EL (cell line): Measurements from ENCODE around the gene PHKB.
"Not testable (repeated sequence)": the region's sequence is repeated elsewhere in the genome, so short reads cannot be mapped to it uniquely, and the experiment has no call there.

Experiments used
- DNase-seq: peaks from one replicate; pipeline ENCODE4 v3.0.0-alpha.2; 2016

The PHKB gene

DNA sequence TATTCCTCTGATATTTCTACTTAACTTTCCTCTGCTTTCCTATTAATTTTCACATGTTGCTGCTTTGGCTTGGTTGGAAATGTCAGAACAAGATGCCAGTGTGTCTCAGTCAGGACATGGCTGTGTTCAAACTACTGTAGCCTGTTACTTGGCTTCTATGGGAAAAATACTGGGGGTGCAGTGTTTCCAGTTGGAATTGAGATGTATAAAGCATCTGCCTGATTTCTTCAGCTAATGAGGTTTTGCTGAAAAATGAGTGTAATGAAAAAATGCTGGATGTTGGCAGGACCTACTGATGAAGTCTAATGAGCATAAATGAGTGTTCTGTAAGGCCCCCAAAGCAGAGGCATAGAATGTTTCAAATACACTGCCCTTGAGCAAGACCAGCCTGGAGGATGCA lies 166.6 kb downstream of the PHKB start:
- DNase-seq: no peak

DNA sequence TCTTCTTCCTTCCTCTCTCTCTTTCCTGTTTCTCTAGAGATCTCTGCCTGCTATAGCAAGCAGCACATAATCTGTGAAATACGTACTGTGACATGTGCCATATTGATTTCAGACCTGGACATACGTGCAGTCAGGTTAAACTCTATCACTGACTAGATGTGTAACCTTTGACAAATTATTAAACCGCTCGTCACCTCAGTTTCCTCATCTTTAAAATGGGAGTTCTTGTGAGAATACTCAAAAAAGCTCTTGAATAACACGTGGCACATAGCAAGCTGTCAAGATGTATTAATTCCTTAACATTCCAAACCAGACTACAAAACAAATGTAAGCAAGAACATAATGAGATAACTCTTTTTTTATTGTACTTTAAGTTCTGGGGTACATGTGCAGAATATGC lies 170.0 kb downstream of the PHKB start:
- no peak for DNase-seq

DNA sequence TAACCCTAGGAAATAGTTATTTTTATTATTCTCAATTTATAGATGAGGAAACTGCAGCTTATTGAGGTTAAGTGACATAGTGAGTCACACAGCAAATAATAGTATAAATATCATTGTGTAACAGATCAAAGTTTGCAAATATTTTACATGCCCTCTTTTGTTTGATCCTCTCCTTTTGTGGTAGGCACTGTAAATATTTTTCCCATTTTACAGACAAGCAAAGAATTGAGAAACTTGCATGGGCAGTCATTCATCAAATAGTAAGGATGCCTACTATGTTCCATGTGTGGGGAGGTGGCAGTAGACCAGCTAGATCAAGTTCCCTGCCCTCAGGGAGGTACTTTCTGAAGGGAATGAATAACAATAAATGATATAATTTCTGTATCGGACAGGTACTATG lies 173.0 kb downstream of the PHKB start:
- DNase-seq: no peak

DNA sequence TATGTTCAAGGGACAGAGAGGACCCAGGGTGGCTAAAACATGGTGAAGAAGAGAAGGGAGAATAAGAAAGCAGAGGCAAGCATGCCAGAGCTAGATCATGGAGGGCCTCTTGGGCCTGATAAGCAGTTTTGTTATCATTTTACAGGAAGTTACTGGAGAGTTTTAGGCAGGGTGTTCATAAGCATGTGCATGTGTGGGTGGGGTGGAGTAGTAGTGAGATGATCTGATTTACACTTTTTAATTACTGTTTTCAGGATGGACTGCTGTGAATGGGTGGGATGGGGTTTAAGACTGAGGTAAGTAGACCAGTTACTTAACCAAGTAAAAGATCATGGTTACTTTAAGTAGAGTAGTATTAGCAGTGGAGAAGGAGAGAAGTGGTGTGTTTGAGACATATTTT lies 173.6 kb downstream of the PHKB start:
- DNase-seq: no peak

DNA sequence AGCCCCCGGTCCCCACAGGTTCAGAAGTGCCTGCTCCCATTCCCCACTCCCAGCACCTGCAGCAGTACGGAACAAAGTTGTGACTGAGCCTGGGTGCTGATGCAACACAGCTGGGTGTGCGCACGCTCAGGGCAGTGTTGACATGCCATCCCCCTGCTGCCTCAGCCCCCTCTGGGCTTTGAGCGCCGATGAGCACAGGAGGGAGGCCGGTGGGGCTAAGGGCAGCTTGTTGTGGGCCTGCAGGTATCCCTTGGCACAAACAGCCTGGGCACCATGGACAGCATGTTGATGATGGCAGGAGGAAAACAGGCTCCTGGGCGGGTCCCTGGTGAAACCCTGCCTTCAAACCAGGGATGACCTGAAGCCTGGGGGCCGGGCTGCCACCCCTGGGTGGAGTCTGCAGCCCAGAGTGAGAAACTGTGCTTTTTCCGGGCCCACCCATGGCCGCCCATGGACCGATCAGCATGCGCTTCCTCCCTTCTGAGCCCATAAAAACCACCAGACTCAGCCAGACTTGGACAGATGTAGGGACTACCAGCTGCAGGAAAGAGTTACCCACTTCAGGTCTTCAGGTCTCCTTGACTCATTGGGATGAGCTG lies 175.5 kb downstream of the PHKB start:
- no peak for DNase-seq

DNA sequence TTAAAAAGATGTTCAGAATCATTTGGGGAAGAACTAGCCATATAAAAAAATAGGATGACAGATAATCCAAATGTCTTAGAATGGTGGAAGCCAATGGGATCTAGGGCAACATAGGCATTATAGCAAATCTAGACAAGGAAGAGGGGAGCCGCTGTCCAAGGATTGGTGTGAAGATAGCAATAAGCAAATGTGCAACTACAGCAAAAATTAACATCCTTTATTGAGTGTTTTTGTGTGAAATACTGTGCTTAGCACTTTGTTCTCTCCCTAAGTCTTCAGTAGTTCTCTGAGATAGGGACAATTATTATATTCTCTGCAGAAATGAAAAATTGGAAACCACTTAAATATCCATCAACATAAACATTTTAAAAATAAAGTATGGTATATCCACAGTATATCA lies 177.0 kb downstream of the PHKB start:
- no peak for DNase-seq

DNA sequence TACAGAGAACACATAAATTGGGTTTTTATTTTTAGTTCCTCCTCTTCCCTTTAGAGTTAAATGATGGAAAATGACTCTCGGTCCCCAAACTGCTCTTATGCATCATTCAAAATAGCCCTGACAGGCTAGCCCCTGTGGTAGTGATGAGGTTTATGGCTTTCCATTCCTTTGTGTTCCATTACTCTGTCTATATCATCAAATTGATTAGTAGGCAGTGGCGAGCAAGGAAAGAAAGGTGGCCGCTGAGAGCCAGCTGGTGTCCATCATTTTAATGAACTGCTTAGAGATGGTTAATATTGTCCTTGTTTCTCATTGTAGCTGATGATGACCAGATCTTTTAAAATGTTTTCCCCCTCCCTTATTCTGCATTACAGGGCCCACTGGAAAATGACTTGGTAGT lies 179.5 kb downstream of the PHKB start:
- DNase-seq: no peak

DNA sequence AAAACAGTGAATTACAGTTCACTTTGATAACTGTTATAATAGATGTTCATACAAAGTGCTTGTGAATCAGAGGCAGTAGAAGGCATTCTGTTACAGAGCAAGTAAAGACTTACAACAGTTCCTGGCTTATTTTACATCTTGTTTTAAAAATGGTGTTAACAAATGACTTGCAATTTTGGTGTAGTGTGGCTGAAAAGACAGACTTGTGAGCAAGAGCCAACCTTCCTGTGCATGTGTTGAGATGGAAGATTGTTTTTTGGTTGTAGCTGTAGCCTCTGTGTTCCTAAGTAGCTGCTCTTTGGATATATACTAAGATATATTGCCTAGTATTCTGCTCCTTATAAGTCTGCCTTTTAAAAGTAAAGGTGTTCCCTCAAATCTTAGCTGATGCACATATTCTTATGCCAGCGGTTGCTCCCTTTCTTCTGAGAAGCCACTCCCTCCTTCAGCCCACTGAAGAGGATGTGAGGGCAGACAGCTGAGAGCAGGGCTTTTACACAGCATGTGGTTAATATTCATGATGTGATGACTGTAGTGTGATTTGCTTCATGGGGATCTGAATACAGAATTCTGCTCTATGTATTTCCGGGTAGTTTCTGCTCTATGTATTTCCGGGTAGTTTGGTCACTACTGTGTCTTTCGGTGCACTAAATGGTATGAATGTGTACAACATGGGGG lies 182.3 kb downstream of the PHKB start:
- peak; percentile 2 for DNase-seq

DNA sequence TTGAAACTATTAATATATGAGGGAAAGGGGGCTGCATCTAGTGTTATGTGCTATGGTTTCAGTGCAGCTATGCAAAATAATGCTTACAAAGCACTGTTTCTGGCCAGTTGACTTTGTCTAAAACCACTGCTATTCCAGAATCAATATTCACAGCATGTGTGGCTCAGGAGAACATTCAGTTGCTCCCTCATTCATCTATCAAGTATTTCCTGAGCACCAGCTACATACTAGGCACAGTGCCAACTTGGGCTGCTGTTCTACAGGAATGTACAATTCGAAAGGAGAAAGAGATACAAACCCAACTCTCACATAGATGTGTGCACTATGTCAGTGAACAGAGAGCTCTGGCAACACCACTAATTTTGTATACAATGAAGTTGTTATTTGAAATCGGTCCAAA lies 183.0 kb downstream of the PHKB start:
- peak; percentile 82 for DNase-seq

DNA sequence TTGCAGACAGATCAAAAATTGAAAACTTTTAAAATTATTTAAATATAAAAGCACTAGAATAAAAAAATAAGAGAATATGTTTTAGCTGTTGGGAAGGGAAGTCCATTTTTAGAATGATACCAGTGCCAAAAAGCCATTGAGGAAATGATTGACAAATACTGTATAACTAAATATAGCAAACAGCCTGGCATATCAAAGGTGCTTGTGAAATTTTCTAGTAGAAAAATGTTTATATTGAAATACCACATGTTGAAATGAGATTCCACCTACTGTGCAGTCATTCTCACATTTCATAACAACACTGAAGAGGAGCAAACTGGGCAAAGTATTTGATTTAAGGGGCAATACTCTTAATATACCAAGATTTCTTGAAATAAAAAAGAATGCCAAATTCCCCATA lies 183.5 kb downstream of the PHKB start:
- no peak for DNase-seq

DNA sequence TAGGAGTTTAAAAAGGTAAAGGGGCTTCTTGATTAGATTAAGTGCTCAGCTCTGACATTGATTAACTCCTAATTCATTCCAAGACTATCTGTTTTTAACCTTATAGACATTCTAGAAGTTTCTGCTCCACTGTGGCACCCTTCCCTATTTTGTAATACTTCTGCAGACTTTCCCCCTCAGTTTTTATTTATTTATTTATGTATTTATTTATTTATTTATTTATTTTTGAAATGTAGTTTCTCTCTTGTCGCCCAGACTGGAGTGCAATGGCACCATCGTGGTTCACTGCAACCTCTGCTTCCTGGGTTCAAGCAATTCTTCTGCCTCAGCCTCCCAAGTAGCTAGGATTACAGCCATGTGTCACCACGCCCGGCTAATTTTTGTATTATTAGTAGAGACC lies 185.8 kb downstream of the PHKB start:
- no peak for DNase-seq

DNA sequence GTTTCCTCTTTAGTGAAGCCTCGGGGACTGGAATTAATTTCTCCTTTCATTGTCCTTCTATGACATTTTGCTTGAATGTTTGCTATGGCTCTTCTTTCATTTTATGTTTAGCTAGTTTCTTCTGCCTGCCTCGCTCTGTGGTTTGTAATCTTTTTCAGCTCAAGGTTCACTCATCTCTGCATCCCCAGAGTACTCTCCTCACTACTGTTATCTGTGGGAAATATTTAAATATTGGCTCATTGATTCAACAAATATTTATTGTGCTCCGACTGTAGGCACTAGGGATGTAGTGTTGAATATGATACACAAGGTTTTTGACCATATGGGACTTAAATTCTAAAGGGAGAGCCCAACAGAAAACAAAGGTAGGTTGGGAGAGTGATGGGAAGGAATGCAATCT lies 195.9 kb downstream of the PHKB start:
- no peak for DNase-seq

DNA sequence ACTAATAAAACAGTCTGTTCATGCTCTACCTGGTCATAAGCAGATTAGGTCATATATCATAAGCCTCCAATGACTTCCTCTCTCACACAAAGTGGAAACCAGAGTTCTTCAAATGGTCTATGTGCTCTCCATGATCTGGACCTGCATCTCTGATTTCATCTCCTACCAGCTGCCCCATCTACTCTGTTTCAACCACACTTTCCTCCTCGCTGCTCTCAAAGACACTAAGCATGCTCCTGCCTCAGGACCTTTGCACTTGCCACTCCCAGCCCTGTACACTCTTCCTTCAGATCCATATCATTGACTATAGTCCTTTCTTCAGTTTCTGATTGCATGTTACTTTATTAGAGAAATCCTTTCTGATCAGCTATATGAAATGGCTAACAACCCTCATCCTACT lies 196.8 kb downstream of the PHKB start:
- no peak for DNase-seq

DNA sequence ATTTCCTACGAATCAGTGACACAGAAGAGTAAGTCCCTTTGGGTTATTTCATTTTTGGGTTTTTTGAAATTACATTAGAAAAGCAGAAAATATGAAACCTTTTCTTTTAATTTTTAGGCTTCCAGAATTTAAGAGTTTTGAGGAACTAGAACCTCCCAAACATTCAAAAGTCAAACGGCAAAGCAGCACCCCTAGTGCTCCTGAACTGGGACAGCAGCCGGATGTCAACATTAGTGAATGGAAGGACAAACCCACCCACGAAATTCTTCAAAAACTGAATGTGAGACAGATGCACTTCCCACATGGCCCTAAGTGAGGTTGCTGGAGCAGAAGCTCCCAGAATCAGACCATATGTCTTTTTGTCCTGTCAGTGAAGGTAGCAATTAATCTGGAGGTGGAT lies 199.4 kb downstream of the PHKB start:
- no peak for DNase-seq

DNA sequence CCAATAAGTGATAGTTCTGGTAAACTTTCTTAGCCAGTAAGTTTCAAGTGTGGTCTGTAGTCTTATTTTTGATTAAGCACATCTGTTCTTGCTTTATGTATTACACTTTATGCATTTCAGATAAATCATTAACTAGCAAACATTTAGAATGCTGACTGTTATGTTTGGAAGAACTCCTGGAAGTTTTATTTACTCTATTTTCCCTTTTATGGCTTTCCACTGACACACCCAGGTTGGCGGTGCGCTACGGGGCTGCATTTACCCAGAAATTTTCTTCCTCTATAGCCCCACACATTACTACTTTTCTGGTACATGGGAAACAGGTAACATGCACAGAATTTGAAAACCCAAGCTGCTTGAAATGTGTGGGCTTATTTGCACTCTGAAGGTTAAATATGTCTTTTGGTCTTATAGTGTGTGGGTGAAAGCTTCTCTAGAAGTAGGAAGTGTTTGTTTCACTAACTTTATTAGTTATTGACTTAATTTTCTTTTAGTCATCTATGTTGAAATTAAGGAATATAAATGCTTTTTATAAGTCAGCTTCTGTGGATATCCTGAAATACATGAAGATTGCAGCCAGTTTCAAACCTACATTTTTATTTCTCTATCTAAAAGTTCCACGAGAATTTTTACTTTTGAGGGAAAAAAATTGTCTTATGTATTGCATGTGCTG lies 203.7 kb downstream of the PHKB start:
- no peak for DNase-seq

DNA sequence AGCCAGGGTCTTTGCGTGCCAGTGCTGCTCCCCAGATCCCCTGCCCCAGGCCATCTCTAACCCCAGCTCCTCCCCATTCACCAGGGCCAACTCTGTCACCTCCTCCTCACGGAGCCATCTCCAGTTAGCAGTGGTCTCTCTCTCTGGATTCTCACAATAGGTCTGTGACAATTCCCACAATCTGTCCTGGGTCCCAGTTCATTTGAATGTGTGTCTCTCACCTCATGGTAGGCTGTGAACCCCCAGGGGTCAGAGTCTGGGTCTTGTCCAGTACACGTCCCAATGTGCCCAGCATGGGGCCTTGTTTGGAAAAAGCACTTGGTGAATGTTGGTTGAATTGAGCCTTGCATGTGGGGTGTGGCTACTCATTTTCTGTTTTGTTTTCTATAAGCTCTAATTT lies 205.3 kb downstream of the PHKB start:
- DNase-seq: no peak

DNA sequence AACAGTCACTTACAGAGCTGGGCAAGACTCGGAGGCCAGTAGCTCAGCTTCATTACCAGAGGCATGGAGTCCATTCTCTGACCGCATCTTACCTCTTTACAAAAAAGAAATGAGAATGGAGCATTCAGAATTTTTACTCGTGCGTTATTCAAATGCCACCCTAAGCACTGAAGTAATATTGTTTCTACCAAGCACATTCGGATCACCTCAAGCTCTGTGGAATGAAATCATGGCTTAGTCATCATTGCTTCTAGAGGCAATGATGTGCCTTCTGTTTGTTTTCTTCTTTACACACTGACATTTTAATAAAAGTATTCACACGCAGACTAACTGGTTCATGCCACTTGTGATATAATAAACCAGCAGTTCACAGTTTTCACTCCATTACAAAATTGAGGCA lies 206.8 kb downstream of the PHKB start:
- DNase-seq: no peak

DNA sequence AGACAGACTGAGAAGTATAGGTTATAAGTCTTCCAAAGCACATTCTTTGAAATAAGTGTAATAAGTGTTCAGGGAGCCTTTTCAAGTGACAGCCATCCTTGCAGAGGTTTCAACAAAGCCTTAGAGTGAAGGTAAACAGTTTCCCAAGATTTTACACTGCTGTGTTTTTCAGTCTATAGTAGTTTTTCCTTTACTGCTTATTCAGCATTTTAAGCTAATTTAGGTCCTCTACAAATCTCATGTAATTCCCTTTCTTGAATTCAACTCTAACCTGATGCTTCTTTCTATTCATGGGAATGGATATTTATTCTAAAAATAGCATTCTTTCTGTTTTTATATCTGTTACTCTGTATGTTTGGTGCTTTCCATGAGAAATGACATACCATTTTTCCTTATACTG lies 211.3 kb downstream of the PHKB start:
- no peak for DNase-seq

DNA sequence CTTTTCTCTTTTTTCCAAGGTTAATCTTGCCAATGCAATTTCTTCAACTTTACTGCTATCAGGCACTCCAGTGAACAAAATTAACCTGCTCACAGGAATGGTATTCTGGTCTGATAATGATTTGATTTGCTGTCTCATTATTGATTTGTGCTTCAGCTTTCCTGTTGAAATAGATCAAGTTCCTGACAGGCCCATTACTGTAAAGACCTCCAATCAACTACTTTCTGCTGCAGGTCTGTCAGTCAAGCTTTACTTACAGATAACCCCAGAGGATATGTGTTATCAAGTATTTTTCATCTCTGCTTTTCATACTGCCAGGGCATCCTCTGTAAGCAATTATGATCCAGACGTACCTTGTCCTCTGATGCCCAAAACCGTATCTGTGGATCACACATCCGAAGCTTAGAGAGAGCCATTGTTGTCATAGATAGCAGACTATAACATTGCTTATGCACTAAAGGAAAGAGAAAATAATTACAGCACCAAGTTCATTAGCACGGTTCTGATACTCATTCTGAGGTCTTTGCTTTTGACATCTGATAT lies 215.6 kb downstream of the PHKB start:
- DNase-seq: no peak

DNA sequence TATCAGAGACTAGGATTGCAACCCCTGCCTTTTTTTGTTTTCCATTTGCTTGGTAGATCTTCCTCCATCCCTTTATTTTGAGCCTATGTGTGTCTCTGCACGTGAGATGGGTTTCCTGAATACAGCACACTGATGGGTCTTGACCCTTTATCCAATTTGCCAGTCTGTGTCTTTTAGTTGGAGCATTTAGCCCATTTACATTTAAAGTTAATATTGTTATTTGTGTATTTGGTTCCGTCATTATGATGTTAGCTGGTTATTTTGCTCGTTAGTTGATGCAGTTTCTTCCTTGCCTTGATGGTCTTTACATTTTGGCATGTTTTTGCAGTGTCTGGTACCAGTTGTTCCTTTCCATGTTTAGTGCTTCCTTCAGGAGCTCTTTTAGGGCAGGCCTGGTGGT lies 220.4 kb downstream of the PHKB start:
- DNase-seq: not testable (repeated sequence)

DNA sequence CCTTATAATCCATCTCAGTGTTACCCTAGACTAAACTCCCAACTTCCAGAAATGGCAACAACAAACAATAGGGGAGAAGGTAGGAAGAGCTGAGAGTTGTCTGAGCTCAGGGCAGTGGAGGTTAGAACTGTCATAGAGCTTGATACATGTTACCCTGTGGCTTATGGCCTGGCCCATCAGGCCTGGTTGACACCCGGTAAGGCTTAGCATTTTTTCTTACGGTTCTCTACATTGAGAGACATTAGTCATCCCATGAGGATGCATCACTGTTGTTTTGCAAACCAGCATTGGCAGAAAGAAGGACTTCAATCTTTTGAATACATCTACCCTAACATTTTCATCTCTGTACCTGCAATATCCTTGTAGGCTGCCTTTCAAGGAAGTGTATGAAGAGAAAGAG lies 226.6 kb downstream of the PHKB start:
- no peak for DNase-seq

DNA sequence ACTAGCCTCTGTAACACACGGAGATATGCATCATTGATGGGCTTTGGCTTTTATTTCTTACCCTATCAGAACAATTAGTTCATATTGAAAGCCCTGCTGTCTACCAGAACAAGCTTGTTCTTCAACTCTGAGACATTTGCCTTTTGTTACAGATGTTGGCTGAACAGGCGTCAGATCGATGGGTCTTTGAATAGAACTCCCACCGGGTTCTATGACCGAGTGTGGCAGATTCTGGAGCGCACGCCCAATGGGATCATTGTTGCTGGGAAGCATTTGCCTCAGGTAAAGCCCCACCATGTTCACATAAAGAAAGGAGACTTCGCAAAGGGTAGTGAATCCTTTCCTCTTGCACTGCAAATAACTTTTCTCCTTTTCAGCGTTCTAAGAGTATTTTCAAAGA lies 232.1 kb downstream of the PHKB start:
- DNase-seq: no peak

DNA sequence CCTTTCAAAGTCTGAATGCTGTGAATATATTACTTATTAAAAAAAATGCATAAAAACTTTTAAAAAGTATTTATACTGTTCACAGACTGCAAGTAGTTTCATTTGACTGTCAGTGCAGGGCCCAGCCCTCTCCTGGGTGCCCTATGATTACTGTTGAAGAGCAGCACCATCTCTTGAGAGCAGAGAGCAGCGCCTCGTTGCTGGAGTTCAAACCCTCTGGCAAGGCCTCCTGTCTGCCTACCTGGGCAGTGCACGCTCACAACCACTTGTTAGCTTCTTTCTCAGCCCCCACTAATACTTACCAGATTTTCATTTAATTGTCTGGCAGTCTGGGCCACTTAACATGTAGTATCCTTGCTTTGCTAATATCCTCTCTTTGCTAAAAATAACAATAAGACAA lies 233.4 kb downstream of the PHKB start:
- no peak for DNase-seq

DNA sequence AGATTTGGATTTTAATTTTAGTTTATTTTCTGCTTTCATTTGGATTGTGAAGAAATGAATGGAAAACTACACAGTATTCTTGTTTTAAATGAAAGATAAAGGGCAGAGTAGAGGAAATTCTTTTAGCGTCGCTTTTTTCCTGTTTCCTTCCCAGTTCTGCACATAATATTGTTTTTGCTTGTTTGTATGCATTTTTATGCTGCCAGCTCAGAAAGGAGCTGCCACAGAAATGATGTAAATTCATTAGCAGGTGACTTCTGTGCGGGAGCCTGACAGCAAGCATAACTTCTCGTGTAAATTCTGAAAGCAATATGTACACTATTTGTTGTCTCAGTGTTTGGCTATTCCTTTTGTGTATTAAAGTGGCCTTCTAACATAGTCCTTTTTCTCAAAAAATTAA lies 234.6 kb downstream of the PHKB start:
- no peak for DNase-seq

DNA sequence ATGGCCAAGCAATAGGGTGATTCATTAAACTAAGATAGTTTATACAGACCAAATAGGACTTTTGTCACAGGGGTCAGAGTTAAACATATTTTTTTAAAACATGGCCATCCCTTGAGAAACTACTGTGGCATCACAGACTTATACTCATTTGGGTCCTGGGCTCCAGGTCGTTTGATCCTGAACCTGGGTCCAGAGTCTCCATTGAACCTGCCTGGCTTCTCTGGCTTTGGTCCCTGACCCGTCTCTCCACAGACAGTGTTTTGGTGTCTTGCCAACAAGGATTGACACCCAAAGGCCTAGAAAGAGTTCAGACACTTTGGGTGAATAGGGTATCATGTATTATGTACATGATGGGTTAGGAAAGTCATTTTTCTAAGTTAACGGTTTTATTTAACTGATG lies 236.7 kb downstream of the PHKB start:
- DNase-seq: no peak
